GM19463 (cell line): ENCODE measurements around the gene SPATA33.

Source experiments
- ATAC-seq: cut with Tn5 transposase; IDR thresholded peaks from one replicate; pipeline ENCODE4 v1.9.1; 2021; ENCODE audit warnings: mild to moderate bottlenecking, moderate library complexity; ENCODE audit not compliant: unreplicated experiment

The SPATA33 gene

DNA sequence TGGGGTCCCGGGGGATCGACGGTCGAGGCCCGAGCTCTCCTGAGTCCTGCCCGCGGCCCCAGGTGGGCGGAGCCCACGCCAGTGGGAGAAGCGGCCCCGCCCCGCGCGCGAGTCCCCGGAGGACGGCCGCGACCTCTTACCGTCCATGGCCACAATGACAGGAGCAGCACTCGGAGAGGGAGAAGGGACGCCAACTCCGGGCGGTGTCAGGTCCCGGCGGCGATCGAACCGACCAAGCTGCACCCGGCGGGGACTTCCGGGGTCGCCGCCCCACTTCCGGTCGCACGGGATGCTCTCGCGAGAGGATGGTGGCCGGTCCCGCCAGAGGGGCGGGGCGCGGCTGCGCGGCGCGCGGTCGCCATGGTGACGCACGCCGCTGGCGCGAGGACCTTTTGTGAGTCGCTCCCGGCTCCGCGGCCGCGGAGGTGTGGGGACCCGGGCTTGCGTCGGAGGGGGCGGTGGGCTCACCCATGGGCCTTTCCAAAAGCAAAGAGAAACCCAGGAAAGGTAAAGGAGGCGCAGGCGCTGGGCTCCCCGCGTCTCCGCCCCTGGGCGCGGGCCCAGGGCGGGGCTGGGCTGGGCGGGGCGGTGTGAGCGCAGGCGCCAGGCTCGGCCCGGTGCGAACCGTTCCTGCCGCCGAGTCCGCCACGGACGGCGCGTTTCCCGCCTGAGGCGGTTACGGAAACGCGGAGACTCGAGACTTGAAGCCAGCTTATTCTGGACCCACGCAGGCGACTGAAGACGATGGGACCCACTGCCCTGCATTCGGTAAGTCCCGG is at the start of gene SPATA33, which contains the start of gene CHMP1A:
SPATA33 (plus strand) TSS at position 395 of the 779 bp plus-strand sequence; CDS start at position 471, 76 bp downstream.
CHMP1A (minus strand) TSS at position 267 of the 779 bp plus-strand sequence; CDS start at position 147, 120 bp downstream.
- peak; percentile 92 for ATAC-seq

DNA sequence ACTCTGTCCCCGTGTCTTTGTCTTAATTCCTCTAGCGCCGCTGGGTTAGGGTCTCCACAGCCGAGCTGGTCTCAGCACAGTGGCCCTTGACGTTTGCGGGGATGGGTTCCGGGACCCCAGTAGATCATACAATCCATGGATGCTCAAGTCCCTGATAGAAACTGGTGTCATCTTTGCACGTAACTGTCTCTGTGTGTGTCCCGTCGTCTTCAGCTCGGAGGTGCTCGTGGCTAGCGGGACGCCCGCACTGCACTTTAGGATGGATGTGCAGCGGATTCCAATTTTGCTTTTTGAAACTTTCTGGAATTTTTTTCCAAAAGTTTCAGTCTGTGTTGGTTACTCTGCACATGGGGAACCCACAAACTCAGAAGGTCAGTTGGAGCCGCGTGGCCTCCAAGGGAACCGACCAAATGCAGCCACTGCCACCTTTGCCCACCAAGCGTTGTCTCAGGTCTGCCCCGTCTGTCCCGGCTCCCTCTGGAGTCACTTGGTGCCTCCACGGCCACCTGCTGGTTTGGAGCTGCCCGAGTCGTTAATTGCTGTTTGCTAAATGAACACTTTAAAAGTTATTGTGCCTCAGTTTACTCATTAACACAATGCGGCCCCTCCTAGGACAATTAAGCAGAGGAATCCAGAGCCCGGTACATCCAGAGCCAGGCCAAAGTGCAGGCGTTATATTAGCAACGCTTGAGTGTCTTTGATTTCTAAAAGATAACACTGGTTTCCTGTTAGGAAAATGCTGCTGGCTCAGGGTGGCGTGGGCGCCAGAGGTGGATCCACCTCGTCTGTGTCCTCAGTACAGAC is 49.5 kb upstream of the SPATA33 start:
- ATAC-seq, result no peak

DNA sequence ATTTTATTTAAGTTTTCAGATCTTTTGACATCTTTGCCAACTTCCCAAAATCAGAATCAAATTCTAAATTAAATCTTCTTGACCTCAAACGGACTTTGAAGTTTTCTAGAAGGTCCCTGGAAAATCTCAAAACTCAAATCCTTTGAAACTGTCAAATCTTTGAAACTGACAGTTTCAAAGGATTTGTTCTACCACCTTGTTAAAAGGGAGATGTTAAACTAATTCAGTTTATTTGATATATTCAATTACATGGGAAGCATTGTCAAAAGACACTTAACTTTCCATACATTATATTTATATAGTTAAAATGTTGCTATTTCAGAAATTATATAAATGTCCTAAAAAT is 47.6 kb upstream of the SPATA33 start:
- no peak for ATAC-seq

DNA sequence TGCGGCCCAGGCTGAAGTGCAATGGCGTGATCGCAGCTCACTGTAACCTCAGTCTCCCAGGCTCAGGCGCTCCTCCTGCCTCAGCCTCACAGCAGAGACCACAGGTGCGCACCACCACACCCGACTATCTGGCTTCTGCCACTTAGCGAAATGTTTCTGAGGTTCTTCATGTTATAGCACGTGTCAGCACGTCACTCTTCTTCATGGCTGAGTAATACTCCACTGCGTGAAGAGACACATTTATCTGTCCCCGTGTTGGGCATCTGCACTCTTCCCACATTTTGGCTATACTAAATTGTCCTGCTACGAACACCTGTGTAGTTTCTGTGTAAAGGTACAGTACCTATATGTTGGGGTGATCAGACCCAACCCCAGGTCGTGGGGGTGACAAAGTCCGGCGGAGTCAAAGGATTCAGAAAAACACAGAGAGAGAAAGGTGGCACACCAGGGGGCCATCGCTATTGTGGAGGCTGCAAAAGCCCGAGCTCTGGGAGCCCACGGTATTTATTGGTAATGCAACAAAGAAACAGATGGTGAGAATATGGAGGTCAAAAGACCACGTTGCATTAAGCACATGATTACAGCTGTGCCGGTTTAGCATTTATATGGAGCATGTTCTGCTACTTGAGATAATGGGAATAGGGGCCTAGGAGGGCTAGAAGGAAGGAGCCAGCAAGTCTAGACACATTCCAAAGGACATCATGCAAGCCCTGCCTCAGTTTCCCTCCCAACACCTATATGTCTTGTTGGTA is 45.0 kb upstream of the SPATA33 start:
- no peak for ATAC-seq

DNA sequence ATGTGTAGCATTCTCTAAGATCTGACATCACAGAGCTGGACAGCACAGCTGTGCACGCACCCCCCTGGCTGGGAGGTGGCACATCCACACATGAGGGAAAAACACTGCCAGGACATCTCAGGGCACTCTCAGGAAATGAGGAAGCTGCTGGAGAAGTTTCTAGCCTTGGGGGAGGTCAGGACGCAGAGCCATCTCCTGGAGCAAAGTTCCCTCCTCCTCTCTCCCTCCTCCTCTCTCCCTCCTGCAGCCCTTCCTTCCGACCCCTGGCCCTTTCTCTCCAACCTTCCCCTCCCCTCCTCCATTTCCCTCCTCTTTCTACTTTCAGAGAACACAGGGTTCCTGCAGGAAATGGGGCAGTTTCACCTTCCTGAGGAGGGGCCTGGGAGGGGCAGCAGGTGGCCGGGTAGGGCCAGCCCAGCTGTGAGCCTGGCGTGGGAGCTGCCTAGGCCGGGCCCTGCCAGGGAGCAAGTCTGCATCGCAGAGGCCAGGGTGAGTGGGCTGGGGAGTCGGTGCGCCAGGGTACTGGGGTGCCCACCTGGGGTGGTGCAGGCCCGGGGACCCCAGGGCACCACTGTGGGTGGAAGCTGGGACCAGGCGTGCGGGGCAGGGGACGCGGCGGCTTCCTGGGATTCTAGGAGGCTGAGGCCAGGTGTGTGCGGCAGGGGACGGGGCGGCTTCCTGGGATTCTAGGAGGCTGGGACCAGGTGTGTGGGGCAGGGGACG is 44.2 kb upstream of the SPATA33 start, which contains the start of gene DPEP1:
DPEP1 (plus strand) TSS at position 412 of the 723 bp plus-strand sequence. CDS start 16,769 bp downstream, outside the sequence.
- no peak for ATAC-seq

DNA sequence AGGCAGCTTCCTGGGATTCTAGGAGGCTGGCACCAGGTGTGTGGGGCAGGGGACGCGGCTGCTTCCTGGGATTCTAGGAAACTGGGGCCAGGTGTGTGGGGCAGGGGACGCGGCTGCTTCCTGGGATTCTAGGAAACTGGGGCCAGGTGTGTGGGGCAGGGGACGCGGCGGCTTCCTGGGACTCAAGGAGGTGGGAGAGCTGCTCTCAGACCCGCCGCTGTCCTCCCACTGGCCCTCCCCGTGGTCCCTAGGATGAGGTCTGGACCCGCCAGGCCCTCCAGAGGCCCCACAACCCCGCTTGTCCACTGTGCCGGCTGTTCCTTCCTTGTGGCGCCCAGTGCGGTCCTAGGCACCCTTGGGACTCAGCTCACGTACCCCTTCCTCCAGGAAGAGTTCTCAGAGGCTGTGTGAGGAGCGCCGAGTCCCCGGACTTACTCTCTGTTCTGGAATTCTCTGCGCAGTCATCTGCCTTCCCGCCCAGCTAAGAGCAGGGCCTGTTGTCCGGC is 43.6 kb upstream of the SPATA33 start:
- ATAC-seq, result no peak

DNA sequence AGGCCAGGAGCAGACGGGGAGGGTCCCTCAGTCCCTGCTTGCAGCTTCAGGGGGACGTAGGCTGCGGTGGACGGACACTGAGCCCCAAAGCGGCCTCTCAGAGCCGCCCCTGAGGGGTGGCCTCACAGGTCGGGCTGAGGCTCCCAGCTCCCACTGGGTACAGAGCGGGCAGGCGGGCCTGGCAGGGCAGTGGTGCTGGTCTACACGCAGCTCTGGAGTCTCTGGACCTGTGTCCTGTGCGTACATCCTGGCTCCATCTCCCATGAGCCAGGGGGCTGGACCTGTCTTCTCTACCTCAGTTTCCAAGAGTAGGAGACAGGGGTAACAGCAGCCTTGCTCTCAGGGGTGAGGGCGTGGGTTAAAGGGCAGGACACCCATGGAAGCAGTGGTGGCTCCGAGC is 42.5 kb upstream of the SPATA33 start:
- ATAC-seq, result no peak

DNA sequence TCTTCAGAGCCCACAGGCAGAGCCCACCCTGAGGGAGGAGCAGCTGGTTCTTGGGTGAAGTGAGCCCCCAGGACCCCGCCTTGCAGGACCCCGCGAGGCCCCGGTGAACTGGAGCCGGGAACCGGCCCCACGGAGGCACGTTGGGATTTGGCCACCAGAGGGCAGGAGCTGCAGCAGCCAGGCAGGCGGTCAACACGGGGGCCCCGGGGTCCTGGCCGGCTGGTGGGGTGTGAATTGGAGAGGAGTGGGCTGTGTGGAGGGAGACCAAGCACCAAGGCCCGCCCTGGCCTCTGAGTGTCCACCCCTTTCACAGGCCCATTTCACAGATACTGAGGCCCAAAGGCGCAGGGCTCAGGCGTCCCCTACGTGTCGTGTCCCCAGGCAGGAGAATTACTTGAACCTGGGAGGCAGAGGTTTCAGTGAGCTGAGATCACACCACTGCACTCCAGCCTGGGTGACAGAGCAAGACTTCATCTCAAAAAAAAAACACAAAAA is 42.0 kb upstream of the SPATA33 start:
- ATAC-seq, result no peak

DNA sequence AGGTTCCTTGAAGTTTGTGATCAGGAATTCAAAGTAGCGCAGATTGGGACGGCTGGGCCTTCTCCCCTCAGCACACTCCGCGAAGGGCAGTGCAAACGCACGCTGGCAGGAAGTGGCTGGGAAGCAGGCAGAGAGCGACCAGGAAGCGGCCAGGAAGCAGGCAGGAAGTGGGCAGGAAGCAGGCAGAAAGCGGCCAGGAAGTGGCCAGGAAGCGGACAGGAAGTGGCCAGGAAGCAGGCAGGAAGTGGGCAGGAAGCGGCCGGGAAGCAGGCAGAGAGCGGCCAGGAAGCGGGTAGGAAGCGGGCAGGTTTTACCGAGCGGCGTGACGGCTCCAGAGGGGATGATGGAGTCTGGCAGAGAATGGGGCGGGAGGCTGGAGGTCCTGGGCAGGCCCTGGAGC is 41.0 kb upstream of the SPATA33 start:
- ATAC-seq, result no peak

DNA sequence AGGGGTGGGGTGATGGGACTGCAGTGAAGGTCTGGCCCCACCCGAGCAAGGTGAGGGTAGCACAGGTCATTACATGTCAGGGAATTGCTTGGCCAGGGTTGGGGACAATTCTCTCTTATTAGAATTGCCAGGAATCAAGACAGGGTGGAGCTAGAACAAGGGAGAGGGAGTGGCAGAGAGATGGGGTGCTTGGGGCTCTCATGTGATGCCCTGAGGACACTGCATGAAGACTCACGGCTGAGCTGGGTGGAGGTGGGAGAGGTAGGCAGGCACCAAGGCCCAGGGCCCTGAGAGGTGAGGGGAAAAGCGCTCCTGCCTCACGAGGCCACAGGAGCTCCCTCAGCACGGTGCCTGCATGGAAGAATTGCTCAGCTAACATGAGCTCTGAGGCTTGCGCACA is 40.6 kb upstream of the SPATA33 start:
- no peak for ATAC-seq

DNA sequence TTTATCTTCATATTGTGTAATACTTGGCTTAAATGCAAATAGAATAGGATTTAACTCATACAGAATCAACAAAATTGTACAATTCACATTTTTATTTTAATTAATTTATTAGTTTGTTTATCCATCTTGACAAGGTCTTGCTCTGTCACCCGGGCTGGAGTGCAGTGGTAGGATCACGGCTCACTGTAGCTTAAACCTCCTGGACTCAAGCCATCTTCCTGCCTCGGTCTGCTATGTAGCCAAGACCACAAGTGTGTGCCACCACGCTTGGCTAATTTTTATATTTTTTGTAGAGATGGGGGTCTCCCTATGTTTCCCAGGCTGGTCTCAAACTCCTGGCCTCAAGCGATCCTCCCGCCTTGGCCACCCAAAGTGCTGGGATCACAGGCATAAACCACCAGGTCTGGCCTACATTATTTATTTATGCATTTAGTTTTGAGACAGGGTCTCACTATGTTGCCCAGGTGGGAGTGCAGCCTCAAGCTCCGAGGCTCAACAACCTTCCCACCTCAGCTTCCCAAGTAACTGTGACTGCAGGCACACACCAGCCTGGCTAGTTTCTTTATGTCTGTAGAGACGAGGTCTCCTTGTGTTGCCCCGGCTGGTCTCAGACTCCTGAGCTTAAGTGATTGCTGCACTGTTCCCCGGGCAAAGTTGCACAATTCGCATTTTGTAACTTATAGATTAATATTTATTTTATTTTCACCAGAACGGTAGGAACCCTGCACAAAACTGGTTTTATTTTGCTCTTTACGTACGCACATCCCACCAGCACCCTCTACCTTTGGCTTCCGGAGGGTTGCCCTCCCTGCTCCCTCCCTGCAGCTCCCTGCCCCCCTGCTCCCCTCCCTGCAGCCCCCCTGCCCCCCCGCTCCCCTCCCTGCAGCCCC is 39.3 kb upstream of the SPATA33 start:
- ATAC-seq, result no peak

DNA sequence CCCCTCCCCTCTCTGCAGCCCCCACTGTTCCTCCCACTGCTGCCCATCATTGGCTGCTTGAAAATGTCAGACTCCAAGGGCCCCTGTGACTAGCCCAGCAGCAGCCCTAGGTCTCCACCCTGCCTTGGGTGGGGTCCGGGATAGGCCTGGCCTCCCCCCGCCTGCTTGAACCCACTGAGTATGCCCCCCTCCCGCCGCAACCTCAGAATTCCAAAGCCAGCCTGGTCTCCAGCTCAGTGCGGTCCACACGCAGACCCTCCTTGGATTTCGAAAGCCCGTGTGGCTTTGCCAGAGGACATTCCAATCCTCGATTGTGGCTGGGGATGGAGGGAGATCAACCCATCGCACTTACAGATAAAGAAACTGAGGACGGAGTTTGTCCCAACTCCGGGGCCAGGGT is 37.8 kb upstream of the SPATA33 start:
- no peak for ATAC-seq

DNA sequence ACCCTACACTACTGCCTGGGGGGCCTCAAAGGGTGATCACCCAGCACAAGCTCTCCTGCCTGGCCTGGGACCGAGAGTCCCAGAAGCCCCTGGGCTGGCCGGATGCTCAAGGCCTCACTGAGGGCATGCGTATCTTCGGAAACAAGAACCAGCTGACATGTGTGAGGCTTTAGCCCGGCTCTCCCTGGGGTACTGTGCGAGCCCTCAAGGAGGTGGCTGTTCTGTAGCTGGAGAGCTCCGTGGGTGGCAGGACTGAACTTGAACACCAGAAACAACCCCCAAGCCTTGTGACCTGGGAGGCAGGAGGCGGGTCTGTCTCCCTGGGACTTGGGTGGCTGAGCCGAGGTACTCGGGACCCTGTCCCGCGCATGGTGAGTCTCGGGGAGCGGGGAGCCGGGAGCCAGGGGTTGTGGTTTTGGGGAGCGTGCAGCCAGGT is 37.2 kb upstream of the SPATA33 start:
- no peak for ATAC-seq

DNA sequence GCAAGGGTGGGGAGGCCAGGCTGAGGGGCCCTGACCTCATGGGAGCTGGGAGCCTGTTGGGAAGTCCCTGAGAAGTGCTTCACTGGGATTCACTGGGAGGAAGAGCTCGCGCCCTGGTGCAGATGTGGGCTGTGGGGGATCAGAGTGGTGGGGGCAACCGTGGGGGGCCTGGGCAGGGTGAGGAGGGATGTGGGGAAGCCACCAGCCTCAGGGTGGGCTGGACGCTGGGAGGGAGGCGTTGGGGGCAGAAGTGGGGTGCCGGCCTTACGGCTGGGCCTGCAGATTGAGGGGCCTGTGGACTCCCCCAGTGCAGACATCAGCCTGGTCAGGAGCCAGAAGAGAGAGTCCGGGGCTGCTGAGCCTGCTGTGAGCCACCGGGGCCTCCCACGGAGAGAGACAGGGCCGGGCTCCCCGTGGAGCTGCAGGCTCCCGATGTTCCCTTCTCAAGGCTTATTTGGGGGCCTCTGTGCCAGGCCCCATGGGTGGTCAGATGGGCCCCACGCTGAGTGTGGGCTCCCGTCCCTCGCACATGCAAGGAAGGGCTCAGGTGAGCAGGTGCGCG is 36.4 kb upstream of the SPATA33 start:
- ATAC-seq, result no peak

DNA sequence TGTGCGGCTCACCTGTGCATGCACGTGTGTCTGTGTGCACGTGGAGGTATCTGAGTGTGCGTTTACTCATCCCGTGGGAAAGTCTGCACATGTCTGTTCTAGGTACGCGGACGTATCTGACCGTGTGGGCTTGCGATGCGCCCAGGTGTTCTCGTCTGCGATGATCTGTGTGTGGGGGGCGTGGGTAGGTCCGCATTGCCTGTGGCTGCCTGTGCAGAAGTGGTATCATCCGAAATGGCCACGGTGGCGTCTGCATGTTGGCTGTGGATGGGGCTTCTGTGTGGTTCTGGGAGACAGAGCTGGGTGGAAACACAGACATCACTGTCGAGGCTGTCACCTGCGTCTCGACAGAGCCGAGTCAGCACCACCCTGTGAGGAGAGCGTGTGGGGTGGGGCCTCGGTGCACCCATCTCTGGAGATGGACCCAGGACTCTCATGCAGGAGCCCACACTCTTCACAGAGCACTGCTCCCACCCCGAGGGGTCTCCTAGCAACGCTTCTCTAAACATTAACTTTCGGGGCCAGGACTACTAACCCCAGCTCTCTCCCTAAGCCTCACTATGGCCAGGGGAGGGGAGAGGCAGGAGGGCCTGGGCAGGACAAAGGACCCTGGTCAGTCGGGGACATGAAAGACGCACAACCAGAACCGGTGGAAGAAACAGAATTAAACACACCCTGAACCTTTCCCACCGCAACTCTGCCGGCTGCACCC is 35.8 kb upstream of the SPATA33 start:
- ATAC-seq, result no peak

DNA sequence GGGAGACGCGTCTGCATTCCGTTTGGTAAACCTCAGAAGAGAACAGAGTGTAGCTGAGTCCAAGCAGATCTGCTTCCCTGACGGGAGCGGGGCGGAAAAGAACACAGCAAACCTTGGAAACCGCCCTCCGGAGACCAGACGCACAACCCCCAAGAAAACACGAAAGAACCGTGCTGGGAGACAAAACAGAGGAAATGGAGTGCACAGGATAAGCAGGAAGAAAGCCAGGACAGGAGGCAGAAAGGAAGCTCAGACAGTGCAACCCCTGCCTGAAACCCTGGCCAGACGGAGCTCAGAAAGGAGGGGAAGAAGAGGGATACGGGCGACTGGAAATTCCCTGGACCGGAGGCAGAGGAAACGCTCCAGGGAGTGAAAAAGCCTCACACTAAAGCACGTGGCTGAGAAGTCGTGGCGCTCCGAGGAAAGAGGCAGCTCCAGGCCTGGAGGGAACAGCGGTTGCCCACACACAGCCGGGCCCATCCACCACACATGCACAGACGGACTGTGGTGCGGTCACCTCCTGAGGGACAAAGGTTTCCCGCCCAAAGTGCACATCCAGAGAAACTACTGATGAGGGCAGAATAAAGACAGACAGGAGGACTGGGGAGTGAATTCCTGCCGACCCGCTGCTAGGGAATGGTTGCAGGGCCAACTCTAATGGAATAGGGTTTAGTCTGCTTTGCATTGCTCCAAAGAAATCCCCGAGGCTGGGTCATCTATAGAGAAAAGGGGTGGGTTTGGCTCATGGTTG is 34.0 kb upstream of the SPATA33 start:
- ATAC-seq, result no peak
